ENCODE results near the gene AQP5.
A peak's percentile ranks its signal among the peaks of the same experiment; 100 is the strongest.
"Not testable (repeated sequence)": the region's sequence is repeated elsewhere in the genome, so short reads cannot be mapped to it uniquely, and the experiment has no call there.

AQP5 gene

GRCh38 chr12:49980501-49981349 is 19.1 kb downstream of the AQP5 start:
- DNase-seq (ENCODE audit: low spot score) = no peak

GRCh38 chr12:49982246-49983087 is 20.8 kb downstream of the AQP5 start:
- DNase-seq (ENCODE audit: low spot score) = no peak

GRCh38 chr12:49983892-49984291 is 22.2 kb downstream of the AQP5 start:
- peak; percentile 85 for DNase-seq (ENCODE audit: low spot score)

- no peak for DNase-seq (ENCODE audit: low spot score)
Measured at GRCh38 chr12:49984476-49985359, 23.0 kb downstream of the AQP5 start.

- no peak for DNase-seq (ENCODE audit: low spot score)
Measured at GRCh38 chr12:49985981-49986380, 24.3 kb downstream of the AQP5 start.

- not testable (repeated sequence) for DNase-seq (ENCODE audit: low spot score)
Measured at GRCh38 chr12:49986476-49986875, 24.8 kb downstream of the AQP5 start.

- DNase-seq (ENCODE audit: low spot score) = no peak
Measured at GRCh38 chr12:49987625-49988303, 26.1 kb downstream of the AQP5 start.

GRCh38 chr12:49989400-49989799 is 27.7 kb downstream of the AQP5 start:
- not testable (repeated sequence) for DNase-seq (ENCODE audit: low spot score)

GRCh38 chr12:49990273-49990672 is 28.6 kb downstream of the AQP5 start:
- no peak for DNase-seq (ENCODE audit: low spot score)

- DNase-seq (ENCODE audit: low spot score) = no peak
Measured at GRCh38 chr12:49998453-49998852, 36.8 kb downstream of the AQP5 start.

GRCh38 chr12:50003595-50003994 is 41.9 kb downstream of the AQP5 start:
- DNase-seq (ENCODE audit: low spot score) = no peak

- no peak for DNase-seq (ENCODE audit: low spot score)
Measured at GRCh38 chr12:50004696-50005095, 43.0 kb downstream of the AQP5 start.

GRCh38 chr12:50005175-50005574 is 43.5 kb downstream of the AQP5 start:
- DNase-seq (ENCODE audit: low spot score) = no peak

- DNase-seq (ENCODE audit: low spot score) = no peak
Measured at GRCh38 chr12:50006280-50006679, 44.6 kb downstream of the AQP5 start.

- peak; percentile 28 for DNase-seq (ENCODE audit: low spot score)
Measured at GRCh38 chr12:50006754-50007442, 45.2 kb downstream of the AQP5 start.

- DNase-seq (ENCODE audit: low spot score) = no peak
Measured at GRCh38 chr12:50013361-50014147, 51.9 kb downstream of the AQP5 start.

- DNase-seq (ENCODE audit: low spot score) = no peak
Measured at GRCh38 chr12:50014342-50014741, 52.7 kb downstream of the AQP5 start.
